Measurements from ENCODE around the gene HPD. TPM values are rescaled to one million over a fixed set of nuclear protein-coding genes. Genes with fewer than 3 reads are reported as not detected.

HPD gene
- total RNA-seq, 1 donor from 2014 or later = not detected

- H3K27ac Mint-ChIP-seq (ENCODE audit: unreplicated experiment) = no peak overlapping the region
- DNase-seq (ENCODE audit: low spot score) = no peak
- H3K4me1 Mint-ChIP-seq (ENCODE audit: low read depth) = peaks cover 29% of the 10 kb centered on the region
- H3K9me3 Mint-ChIP-seq (ENCODE audit: low read depth) = no peaks in the 10 kb centered on the region
- H3K27me3 Mint-ChIP-seq (ENCODE audit: low read depth) = no peaks in the 10 kb centered on the region
- no peak overlapping the region for H3K4me3 Mint-ChIP-seq (ENCODE audit: unreplicated experiment)
- H3K36me3 Mint-ChIP-seq (ENCODE audit: low read depth) = peaks cover 14% of the 10 kb centered on the region
- no peak for TF ChIP-seq CTCF (IDR thresholded peaks at IDR 0.05)
Measured at GRCh38 chr12:121814429-121815119, 44.1 kb downstream of the HPD start.

- DNase-seq (ENCODE audit: low spot score) = no peak
- peak overlapping the region; percentile 69 for H3K27ac Mint-ChIP-seq (ENCODE audit: unreplicated experiment)
- no peak for TF ChIP-seq CTCF (IDR thresholded peaks at IDR 0.05)
- no peak overlapping the region for H3K4me3 Mint-ChIP-seq (ENCODE audit: unreplicated experiment)
- peaks cover 13% of the 10 kb centered on the region for H3K36me3 Mint-ChIP-seq (ENCODE audit: low read depth)
- H3K4me1 Mint-ChIP-seq (ENCODE audit: low read depth) = peaks cover 29% of the 10 kb centered on the region
- H3K9me3 Mint-ChIP-seq (ENCODE audit: low read depth) = no peaks in the 10 kb centered on the region
- H3K27me3 Mint-ChIP-seq (ENCODE audit: low read depth) = no peaks in the 10 kb centered on the region
Measured at GRCh38 chr12:121813951-121814350, 44.7 kb downstream of the HPD start.

- Mint-ChIP-seq H3K36me3 (ENCODE audit: low read depth) (peaks cover 16% of the 10 kb centered on the region), H3K9me3 (ENCODE audit: low read depth) (no peaks in the 10 kb centered on the region), H3K27me3 (ENCODE audit: low read depth) (no peaks in the 10 kb centered on the region), H3K4me3 (ENCODE audit: unreplicated experiment) (peak overlapping the region; percentile 80), H3K4me1 (ENCODE audit: low read depth) (peaks cover 29% of the 10 kb centered on the region), H3K27ac (ENCODE audit: unreplicated experiment) (peak overlapping the region; percentile 69)
- no peak for TF ChIP-seq CTCF (IDR thresholded peaks at IDR 0.05)
- no peak for DNase-seq (ENCODE audit: low spot score)
Measured at GRCh38 chr12:121812921-121813896, 45.5 kb downstream of the HPD start.

- Mint-ChIP-seq H3K27ac (ENCODE audit: unreplicated experiment) (peak overlapping the region; percentile 57), H3K4me3 (ENCODE audit: unreplicated experiment) (peak overlapping the region; percentile 80), H3K27me3 (ENCODE audit: low read depth) (no peaks in the 10 kb centered on the region), H3K36me3 (ENCODE audit: low read depth) (peaks cover 11% of the 10 kb centered on the region), H3K9me3 (ENCODE audit: low read depth) (no peaks in the 10 kb centered on the region), H3K4me1 (ENCODE audit: low read depth) (peaks cover 29% of the 10 kb centered on the region)
- DNase-seq (ENCODE audit: low spot score) = no peak
- peak; percentile 64 for TF ChIP-seq CTCF (IDR thresholded peaks at IDR 0.05)
Measured at GRCh38 chr12:121812320-121812871, 46.3 kb downstream of the HPD start.
